ENCODE measurements around the gene RPLP2.

- no peak; the same call in 1 of the 2 replicates for TF ChIP-seq POLR2A (IDR thresholded peaks at IDR 0.05; ENCODE audit: low read depth, low read length)
- no peak; the same call in none of the 2 replicates for TF ChIP-seq POLR2AphosphoS5 (IDR thresholded peaks at IDR 0.05; ENCODE audit: low read depth, low read length)
These were observed 12.3 kb upstream of the RPLP2 start for GRCh38 chr11:797296-798092.

Measured in GM12891 (cell line).